GM23248 (cell line): ENCODE results near the gene PIP4K2A.

Source experiments
- EZH2 ChIP-seq: fragments of 200-600 bp; sonication (generic); IDR thresholded peaks from 2 replicates; pipeline ENCODE4 v1.6.1; 2018; ENCODE audit warnings: antibody characterized with exemption, mild to moderate bottlenecking; ENCODE audit not compliant: insufficient read depth, poor library complexity, severe bottlenecking
- EZH2phosphoT487 ChIP-seq: fragments of 200-600 bp; sonication (generic); IDR thresholded peaks from 2 replicates; pipeline ENCODE4 v1.6.1; 2018; ENCODE audit warnings: antibody characterized with exemption, moderate library complexity, mild to moderate bottlenecking, low read depth; ENCODE audit not compliant: insufficient read depth

DNA sequence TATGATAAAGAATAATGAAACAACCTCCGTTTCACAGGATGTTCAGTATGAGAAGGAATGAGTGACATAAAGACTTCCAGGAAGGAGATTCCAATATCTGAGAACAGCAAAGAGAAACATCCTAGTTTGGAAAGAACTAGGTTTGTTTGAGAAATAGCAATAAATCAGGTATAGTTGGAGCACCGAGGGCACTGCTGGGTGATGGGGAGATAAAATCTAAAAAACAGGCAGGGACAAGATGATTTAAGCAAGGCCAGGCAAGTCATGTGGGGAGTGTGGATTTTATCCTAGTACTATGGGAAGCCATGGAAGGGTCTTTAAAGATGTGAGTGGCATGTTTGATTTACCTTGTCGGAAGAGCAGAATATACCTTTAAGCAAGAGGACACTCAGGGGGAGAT is 199.4 kb downstream of the PIP4K2A start:
- no peak for TF ChIP-seq EZH2
- TF ChIP-seq EZH2phosphoT487 = no peak
